Measurements from ENCODE around the gene FNDC3B. TPM values are rescaled to one million over a fixed set of nuclear protein-coding genes. Genes with fewer than 3 reads are reported as not detected.

The FNDC3B gene
- total RNA-seq, 4 donors from 2014 or later, result 131 to 179 (median 170) TPM

DNA sequence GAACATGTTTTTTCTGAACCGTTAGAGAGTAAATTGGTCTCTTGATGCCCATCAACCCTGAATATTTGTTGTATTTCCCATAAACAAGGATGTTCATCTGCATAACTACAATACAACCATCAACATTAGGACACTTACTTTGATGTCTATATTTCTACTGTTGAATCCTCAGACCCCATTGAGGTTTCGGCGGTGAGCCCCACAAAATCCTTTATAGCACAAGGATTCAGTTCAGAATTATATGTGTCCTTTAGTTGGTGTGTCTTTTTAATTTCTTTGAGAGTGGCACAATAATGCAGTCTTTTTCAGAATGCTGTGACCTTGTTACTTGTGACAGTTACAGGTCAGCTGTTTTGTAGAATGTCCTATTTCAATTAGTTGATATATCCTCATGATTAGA, 158.0 kb downstream of the FNDC3B start:
- TF ChIP-seq, protein P1, sequence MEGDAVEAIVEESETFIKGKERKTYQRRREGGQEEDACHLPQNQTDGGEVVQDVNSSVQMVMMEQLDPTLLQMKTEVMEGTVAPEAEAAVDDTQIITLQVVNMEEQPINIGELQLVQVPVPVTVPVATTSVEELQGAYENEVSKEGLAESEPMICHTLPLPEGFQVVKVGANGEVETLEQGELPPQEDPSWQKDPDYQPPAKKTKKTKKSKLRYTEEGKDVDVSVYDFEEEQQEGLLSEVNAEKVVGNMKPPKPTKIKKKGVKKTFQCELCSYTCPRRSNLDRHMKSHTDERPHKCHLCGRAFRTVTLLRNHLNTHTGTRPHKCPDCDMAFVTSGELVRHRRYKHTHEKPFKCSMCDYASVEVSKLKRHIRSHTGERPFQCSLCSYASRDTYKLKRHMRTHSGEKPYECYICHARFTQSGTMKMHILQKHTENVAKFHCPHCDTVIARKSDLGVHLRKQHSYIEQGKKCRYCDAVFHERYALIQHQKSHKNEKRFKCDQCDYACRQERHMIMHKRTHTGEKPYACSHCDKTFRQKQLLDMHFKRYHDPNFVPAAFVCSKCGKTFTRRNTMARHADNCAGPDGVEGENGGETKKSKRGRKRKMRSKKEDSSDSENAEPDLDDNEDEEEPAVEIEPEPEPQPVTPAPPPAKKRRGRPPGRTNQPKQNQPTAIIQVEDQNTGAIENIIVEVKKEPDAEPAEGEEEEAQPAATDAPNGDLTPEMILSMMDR (IDR thresholded peaks at IDR 0.05; ENCODE audit: low read depth), result no peak

DNA sequence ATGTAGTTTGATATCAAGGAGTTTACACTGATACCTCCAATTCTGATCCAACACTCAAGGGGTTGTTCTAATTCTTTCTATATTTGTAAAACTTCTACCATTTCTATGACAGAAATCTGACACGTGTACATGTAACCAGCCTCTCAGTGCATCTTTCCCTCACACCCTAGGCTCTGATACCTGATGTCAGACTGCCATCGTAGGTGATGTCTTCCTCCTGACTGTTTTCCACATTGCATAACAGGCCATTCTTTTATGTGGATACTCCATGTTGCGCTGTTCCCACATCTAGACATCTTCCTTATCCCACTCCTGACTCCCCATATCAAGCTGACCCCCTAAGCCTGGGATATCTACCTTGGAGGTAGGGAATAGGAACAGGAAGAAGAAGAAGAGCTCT, 159.1 kb downstream of the FNDC3B start:
- TF ChIP-seq, protein P1 (IDR thresholded peaks at IDR 0.05; ENCODE audit: low read depth), result no peak

DNA sequence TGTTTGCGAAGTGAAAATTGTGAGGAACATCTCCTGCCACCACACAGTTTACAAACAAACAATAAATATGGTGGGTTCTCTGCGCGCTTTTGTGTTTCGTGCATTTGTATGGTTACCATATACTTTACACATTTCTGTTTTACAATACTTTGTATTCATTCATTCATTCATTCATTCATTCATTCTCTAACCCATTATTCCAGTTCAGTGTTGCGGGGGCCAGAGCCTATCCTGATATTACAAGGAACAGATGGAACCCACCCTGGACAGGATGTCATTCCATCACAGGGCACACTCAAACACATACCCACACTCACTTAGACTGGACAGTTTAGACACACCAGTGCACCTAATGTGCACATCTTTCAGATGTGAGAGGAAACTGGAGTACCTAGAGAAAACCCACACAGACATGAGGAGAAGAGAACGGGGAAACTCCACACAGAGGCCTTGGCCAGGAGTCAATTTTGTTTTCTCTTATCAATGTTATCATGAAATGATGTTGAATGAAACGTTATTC, 160.5 kb downstream of the FNDC3B start:
- TF ChIP-seq, protein P1 (IDR thresholded peaks at IDR 0.05; ENCODE audit: low read depth), result no peak

DNA sequence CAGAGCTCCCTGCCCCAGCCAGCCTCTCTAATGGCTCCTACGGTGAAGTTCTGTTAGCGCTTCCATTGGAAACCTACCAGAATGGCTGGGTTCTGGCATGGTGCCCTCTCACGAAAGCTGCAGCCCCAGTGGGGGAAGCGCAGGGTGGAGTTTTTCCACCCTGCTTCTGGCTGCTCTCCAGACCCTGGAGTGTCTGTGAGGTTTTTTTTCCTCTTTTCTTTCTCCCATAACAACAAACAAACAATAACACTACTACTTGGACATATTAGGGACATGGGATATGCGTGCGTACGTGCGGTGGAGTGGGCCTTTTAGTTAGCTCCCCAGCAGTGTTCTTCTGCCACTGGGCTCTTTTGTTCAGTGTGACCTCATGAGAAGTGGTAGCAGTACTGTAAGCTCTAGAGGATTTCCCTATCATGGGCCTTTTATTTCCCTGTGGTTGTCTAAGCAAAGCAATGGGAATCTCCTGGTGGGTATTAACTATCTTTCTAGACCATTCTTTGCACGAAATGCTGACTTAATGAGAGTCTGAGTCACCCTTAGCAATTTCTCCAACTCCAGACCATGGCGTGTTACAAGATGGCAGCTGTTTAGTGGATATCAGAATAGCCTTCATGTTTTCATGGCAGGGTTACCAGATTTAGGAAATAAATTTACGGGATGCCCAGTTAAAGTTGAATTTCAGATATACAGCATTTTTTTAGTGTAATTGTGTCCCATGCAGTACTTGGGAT, 161.9 kb downstream of the FNDC3B start:
- TF ChIP-seq, protein P1 (IDR thresholded peaks at IDR 0.05; ENCODE audit: low read depth), result no peak

DNA sequence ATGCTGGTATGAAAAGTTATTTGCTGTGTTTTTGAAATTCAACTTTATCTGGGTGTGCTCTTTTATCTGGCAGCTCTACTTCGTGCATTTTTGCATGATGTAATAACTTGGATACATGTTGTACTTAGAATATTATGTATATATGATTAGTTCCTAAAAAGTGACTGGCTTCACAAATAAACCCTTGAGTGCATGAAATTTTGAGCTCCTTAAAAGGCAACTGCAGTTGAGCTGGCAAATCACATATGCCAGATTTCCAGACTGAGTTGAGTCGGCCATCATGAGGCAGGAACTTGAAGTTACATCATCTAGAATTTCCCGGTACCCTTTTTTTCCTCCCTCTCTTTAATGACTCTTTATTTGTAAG, 162.5 kb downstream of the FNDC3B start:
- TF ChIP-seq, protein P1 (IDR thresholded peaks at IDR 0.05; ENCODE audit: low read depth), result no peak

DNA sequence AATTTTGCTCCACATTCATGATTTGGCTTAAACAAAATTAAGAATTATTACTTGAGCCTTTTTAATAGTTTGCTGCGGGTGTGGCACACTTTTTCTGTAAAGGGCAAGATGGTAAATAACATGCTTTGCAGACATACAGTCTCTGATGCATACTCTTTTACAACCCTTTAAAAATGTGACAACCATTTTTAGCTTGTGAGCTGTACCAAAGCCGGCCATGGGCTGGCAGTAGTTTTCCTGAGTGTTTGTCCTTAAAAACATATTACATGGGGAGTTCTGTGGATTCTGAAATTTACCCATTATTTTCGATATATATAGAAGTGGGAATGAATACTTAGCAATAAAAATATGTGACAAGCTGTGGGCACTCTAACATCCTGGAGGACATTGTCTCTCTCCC, 163.4 kb downstream of the FNDC3B start:
- TF ChIP-seq, protein P1 (IDR thresholded peaks at IDR 0.05; ENCODE audit: low read depth), result no peak

DNA sequence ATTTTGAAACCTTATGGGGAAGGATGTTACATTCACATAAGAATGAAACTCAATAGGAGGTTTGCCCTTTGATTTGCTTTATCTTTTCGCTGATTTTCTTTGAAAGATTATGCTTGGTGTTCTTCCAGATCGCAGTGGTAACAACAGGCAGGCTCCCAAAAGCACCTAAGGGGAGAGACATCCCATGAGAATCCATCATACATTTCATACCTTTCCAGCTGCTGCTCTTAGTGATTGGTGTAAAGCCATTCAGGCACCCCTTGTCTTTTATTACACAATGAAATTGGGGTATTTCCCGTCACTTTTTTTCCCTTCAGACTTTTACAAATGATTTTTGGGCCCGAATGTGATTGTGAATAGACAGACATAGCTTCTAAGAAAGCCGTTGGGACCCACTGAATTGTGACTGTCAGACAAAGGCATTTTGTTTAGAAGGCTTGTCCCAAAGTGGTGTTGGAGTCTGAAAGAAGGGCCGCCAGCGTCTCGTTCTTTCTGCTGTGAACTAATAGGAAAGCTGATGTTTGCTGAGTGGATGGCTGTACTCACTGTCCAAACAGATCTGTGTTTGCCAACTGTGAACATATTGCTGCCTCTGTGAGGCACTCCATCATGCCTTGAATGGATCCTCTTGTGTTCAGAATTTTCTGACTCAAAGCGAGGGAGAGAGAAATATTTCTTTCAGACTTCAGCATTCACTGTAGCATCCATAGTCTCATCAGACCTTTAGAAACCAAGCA, 164.3 kb downstream of the FNDC3B start:
- TF ChIP-seq, protein P1 (IDR thresholded peaks at IDR 0.05; ENCODE audit: low read depth), result no peak
